ENCODE measurements around the gene ARID3A.

- no peak for TF ChIP-seq ZNF274 (IDR thresholded peaks at IDR 0.05; ENCODE audit: low read depth, low read length)
- no peak for TF ChIP-seq YY1 (IDR thresholded peaks at IDR 0.05; ENCODE audit: insufficient read depth, insufficient read length)
These were observed 38.2 kb upstream of the ARID3A start for GRCh38 chr19:887599-887998.
